ENCODE measurements around the gene SOX6. TPM values are rescaled to one million over a fixed set of nuclear protein-coding genes. Genes with fewer than 3 reads are reported as not detected.

Gene SOX6
- total RNA-seq, 1 experiment from 2014 or later: 18.5 TPM

DNA sequence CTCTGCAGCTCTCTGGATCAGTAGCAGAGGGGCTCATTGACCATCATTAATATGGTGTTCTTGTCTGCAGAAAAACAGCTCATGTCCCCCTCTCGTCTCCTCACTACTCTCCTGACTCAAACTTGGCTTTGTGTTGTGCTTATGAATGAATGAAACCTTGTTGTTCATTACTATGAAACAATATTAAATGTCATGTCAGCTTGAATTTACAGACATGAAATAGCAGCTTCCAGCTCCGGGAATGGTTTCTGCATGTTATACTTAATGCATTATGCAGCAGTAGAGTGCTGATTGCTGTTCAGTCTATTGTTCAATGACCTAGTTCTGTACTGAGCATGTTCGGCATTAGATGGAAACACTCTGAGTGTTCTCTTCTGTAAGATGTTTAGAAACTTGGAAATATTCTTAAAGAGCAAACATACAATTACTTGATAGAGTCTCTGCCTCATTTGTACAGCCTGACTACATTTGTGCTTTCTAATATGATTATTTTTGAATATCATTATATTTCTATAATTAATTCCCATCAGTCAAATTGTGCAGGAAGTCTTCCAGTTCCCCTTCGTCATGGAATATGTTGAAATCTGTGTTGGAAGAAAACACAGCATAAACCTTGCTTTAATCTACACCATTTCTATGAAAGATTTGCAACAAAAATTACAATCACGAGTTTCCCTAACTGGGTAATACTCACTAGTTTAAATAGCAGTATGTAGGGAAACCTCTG is 340.4 kb downstream of the SOX6 start:
- Histone ChIP-seq H3K4me3 (no peak overlapping the region), H3K9me3 (replicated peaks) (no peaks in the 10 kb centered on the region), H3K27me3 (replicated peaks) (no peaks in the 10 kb centered on the region), H3K36me3 (no peaks in the 10 kb centered on the region), H3K4me1 (replicated peaks) (0 out of 2 replicates have a peak, but pooled peaks cover 4% of the 10 kb centered on the region), H3K27ac (no peak overlapping the region)
- DNase-seq (ENCODE audit: low read depth in 1 of 2, low spot score in 2 of 2): no peak

DNA sequence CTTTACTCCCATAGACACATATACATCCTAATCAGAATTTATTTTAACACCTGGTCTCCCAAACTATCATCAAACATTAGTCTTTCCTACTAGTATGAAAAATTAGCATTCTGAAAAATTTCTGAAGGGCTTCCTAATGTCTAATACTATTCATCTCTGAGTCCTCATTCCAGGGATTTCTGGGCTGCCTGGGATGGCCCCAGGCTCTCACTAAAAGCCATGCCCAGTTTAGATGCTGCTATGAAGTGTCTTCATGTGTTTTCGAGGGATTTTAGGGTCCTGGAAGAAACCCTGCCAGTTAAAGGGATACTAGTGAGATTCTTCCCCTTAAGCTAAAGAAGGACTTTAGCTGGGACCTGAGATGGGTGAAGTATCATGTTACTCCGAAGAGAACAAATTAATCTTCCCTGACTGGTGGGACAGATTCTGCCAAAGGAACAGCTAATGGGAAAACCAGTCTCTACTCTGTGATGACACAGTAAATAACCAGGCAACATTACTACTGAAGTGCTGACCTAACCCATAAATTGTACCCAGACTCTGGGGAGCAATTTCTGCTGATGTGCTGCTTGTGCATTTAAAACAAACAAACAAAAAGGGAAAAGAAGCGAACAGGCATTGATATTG is 342.6 kb downstream of the SOX6 start:
- Histone ChIP-seq H3K27me3 (replicated peaks) (no peaks in the 10 kb centered on the region), H3K4me1 (replicated peaks) (0 out of 2 replicates have a peak, but pooled peaks cover 4% of the 10 kb centered on the region)
- DNase-seq (ENCODE audit: low read depth in 1 of 2, low spot score in 2 of 2): no peak

DNA sequence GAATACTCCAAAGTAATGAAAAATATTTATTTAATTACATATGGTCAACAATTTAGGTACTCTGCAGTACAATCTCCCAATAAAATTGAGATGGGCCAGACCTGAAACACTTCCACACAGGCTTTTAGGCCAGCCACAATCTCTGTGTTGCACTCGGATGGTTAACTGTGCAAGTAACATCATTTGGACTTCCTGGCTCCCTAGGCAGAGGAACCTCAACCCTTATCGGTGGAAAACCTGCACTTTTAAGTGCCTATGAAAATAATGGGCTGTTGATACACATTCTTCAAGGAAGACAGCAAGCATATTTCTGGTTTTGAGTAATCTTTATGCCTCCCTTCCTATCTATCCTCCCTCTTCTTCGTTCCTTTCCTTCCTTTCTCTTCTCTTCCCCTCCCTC is 343.1 kb downstream of the SOX6 start:
- DNase-seq (ENCODE audit: low read depth in 1 of 2, low spot score in 2 of 2): no peak
- Histone ChIP-seq H3K36me3 (no peaks in the 10 kb centered on the region), H3K4me1 (replicated peaks) (0 out of 2 replicates have a peak, but pooled peaks cover 4% of the 10 kb centered on the region), H3K27ac (no peak overlapping the region), H3K4me3 (no peak overlapping the region), H3K9me3 (replicated peaks) (no peaks in the 10 kb centered on the region), H3K27me3 (replicated peaks) (no peaks in the 10 kb centered on the region)

More for the DNA sequence above, 342.6 kb downstream of the SOX6 start:
- Histone ChIP-seq H3K9me3 (replicated peaks) (no peaks in the 10 kb centered on the region), H3K4me3 (no peak overlapping the region), H3K36me3 (no peaks in the 10 kb centered on the region), H3K27ac (no peak overlapping the region)

DNA sequence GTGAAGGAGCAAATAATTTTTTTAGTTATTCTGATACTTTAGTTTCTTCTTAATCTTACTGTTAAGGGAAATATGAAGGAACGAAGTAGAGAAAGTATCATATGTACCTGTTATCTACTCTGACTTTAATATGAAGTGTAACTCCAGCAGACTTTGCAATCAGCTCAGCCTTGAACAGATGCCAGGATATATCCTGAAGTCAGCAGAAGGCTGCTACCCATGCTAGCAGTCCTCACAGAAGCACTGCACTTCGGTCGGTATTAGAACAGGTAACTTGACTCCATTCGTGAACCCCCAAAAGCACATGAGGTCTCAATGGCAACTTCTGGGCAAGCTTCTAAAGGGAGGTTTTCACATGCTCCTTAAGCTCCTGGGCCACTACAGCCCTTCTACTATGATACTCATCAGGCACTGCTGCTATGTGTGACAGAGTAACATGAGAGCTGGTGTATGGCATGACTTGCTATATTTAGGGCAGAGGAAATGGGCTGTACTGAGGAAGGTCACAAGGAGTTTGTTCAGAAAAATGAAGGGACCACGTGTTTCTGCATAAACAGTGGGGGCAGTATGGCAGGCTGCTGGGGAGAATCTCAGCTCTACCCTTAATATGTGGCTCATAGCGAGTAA is 344.1 kb downstream of the SOX6 start:
- H3K9me3 ChIP-seq (replicated peaks): no peaks in the 10 kb centered on the region; the same call in 1 of the 2 replicates
- no peaks in the 10 kb centered on the region for H3K36me3 ChIP-seq
- no peak for DNase-seq (ENCODE audit: low read depth in 1 of 2, low spot score in 2 of 2)
- 0 out of 2 replicates have a peak, but pooled peaks cover 4% of the 10 kb centered on the region for H3K4me1 ChIP-seq (replicated peaks)
- H3K27ac ChIP-seq: no peak overlapping the region
- H3K27me3 ChIP-seq (replicated peaks): no peaks in the 10 kb centered on the region
- no peak overlapping the region for H3K4me3 ChIP-seq

DNA sequence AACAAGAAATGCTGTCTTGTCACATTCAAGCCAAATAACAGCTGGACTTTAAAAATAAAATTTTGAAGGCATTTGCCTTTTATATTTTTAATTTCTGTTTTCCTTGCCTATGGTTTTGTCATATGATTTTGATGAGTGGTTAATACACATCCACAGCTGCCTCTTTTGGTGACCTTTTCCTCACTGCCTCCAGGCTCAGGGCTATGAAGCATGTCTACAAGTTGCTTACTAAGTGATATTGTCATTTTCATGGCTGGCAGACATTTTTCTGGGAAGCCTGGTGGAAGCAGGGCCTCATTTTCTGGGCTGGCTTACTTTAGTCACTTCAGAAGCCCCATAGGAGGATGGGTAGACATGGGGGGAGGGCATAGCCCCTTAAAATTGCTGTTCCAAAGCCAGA is 344.9 kb downstream of the SOX6 start:
- Histone ChIP-seq H3K36me3 (no peaks in the 10 kb centered on the region), H3K9me3 (replicated peaks) (no peaks in the 10 kb centered on the region; the same call in 1 of the 2 replicates), H3K27me3 (replicated peaks) (no peaks in the 10 kb centered on the region), H3K27ac (no peak overlapping the region), H3K4me1 (replicated peaks) (0 out of 2 replicates have a peak, but pooled peaks cover 4% of the 10 kb centered on the region), H3K4me3 (no peak overlapping the region)
- no peak for DNase-seq (ENCODE audit: low read depth in 1 of 2, low spot score in 2 of 2)

DNA sequence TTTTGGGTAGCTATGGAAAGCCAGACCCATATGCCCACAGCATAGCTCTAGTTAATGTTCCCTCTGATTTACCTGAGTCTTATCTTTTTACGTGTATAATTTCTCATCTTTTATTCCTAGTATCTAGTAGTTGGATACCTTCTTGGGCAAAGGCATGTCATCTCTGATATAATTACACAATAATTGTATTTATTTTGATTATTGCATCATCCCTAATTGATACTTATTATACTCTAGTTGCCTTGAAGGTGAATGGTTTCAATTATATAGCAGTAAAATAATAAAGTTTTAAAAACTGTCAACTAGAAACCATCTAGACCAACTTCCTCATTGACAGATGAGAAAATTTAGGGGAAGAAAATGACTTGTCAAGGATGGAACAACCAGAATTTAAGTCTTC is 347.3 kb downstream of the SOX6 start:
- DNase-seq (ENCODE audit: low read depth in 1 of 2, low spot score in 2 of 2): no peak
- Histone ChIP-seq H3K36me3 (no peaks in the 10 kb centered on the region), H3K27me3 (replicated peaks) (no peaks in the 10 kb centered on the region), H3K27ac (no peak overlapping the region), H3K4me1 (replicated peaks) (0 out of 2 replicates have a peak, but pooled peaks cover 2% of the 10 kb centered on the region), H3K4me3 (no peak overlapping the region), H3K9me3 (replicated peaks) (no peaks in the 10 kb centered on the region; the same call in 1 of the 2 replicates)

DNA sequence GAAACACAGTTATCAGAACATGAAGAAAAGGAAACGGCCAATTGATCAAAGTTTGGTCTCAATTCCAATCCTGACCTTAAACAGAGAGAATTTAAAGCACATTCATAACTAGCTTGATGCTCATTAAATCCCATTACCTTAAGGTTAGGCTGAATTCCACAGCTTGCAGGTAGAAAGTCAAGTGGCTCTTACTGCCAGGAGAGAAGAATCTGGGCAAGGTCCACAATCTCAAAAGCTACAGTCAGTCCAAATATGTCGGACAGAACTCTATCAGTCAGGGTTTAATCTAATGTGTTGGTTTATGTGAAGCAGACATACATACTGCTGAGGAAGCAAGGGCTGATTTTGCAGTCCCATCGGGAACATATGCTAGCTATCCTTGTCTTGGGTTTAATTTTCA is 348.8 kb downstream of the SOX6 start:
- no peaks in the 10 kb centered on the region for H3K36me3 ChIP-seq
- H3K4me1 ChIP-seq (replicated peaks): peaks cover 4% of the 10 kb centered on the region
- no peaks in the 10 kb centered on the region; the same call in 1 of the 2 replicates for H3K9me3 ChIP-seq (replicated peaks)
- H3K4me3 ChIP-seq: no peak overlapping the region
- H3K27me3 ChIP-seq (replicated peaks): no peaks in the 10 kb centered on the region
- no peak for DNase-seq (ENCODE audit: low read depth in 1 of 2, low spot score in 2 of 2)
- no peak overlapping the region for H3K27ac ChIP-seq

DNA sequence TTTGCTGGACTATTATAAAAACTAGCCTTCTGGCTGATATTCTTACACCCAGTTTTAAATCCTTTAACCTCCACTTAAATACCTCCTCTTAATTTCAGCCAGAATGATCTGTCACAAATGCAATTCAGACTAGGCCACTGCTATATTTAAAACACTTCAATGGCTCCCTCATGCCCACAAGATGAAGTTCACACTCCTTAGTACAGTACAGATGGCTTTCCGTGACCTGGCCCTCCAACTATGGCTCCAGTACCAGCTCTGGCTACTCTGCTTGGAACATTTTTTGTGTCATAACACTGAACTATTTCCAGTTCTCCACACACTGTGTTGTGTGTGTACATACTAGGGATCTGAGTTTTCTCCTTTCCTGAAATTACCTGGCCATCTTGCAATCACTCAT is 353.4 kb downstream of the SOX6 start:
- no peaks in the 10 kb centered on the region; the same call in 1 of the 2 replicates for H3K9me3 ChIP-seq (replicated peaks)
- H3K36me3 ChIP-seq: no peaks in the 10 kb centered on the region
- no peak overlapping the region for H3K27ac ChIP-seq
- no peaks in the 10 kb centered on the region for H3K27me3 ChIP-seq (replicated peaks)
- DNase-seq (ENCODE audit: low read depth in 1 of 2, low spot score in 2 of 2): no peak
- peaks cover 18% of the 10 kb centered on the region for H3K4me1 ChIP-seq (replicated peaks)
- no peak overlapping the region for H3K4me3 ChIP-seq

DNA sequence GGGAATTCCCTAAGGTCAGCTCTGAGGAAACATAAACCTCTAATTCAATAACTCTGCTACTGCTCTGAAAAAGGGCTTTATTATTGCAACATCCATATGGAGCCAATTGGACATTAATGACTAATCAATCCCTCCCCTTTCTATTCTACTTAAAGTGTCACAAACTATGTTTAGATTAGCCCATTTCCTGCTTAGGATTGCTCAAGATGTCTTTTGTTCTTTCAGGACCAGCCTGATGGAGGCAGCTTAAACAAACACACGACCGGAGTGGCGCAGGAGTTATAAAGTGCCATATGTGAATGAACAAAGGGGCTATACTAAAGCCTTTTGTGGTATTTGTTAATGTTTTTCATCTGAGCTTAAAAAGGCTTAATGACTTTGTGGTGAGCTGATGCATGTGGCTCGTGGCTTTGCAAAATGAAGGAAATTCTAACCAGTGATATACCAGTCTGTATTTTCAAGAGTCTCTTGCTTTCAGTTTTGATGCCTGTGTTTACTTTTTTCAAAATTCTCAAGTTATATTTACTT is 354.4 kb downstream of the SOX6 start:
- H3K4me3 ChIP-seq: 0 out of 2 replicates have a peak overlapping the region, but pooled peaks have one; percentile 1
- H3K9me3 ChIP-seq (replicated peaks): no peaks in the 10 kb centered on the region
- peak overlapping the region; percentile 2 for H3K27ac ChIP-seq
- H3K4me1 ChIP-seq (replicated peaks): peaks cover 18% of the 10 kb centered on the region
- H3K27me3 ChIP-seq (replicated peaks): no peaks in the 10 kb centered on the region
- peak; percentile 87 to 97 for DNase-seq (ENCODE audit: low read depth in 1 of 2, low spot score in 2 of 2)
- no peaks in the 10 kb centered on the region for H3K36me3 ChIP-seq

DNA sequence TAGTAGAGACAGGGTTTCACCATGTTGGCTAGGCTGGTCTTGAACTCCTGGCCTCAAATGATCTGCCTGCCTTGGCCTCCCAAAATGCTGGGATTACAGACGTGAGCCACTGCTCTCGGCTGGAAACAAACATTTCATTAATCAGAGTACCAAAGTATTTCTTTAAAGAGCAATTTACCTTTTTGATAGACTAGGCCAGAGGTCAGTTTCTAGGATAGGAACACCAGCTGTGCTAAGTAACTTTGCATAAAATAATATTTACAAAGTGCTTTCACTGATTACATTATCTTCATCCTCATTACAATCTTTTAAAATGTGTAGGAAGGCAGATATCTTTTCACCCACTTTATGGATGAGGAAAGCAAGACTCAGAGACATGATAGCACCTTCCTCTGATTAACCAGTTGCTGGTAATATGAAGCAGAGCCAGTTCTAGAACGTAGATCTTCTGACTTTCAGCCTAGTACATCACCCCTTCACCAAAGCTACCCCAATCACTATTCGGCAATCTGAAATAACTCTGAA is 355.2 kb downstream of the SOX6 start:
- no peak overlapping the region for H3K4me3 ChIP-seq
- no peak for DNase-seq (ENCODE audit: low read depth in 1 of 2, low spot score in 2 of 2)
- no peaks in the 10 kb centered on the region for H3K27me3 ChIP-seq (replicated peaks)
- peak overlapping the region; percentile 2; the same call in 1 of the 2 replicates for H3K27ac ChIP-seq
- H3K36me3 ChIP-seq: no peaks in the 10 kb centered on the region
- H3K4me1 ChIP-seq (replicated peaks): peaks cover 18% of the 10 kb centered on the region
- H3K9me3 ChIP-seq (replicated peaks): no peaks in the 10 kb centered on the region

DNA sequence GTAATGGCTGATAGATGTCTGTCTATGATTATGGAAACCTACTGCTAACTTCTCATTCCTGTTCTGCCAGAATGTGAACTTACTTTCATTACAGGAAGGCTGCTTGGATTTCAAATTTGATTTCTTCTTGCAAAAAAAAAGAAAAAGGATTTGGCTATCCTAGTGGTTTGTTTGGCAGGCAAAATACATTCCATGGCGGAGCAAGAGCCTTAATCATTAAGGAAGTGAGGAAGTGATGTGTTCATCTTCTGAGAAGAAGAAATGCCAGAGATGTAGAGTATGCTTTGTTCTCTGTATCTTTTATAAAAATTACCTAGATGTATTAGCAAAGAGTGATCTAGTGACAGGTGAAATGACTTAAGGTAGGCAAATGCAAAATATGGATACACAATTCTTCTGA is 356.3 kb downstream of the SOX6 start:
- no peak overlapping the region for H3K27ac ChIP-seq
- no peak overlapping the region for H3K4me3 ChIP-seq
- no peaks in the 10 kb centered on the region for H3K27me3 ChIP-seq (replicated peaks)
- H3K36me3 ChIP-seq: no peaks in the 10 kb centered on the region
- H3K9me3 ChIP-seq (replicated peaks): no peaks in the 10 kb centered on the region
- peaks cover 18% of the 10 kb centered on the region for H3K4me1 ChIP-seq (replicated peaks)
- no peak for DNase-seq (ENCODE audit: low read depth in 1 of 2, low spot score in 2 of 2)

DNA sequence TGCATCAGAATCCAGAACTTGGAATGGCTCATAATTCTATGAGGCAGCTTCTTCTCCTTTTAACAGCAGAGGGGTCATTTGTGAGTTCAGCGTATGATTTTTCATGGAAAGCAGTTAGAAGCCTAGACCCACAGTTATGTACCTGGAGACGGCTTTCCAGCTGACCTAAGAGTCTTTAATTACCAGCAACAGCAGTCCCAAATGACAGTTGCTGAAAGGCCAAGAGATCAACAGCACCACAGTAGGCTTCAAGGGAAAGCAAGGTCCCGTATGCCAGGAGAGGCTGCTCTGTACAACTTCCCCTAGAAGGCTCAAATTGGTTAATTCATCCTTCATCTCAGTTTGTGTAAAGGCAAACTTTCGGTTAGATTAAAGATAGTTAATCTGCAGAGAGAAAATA is 363.0 kb downstream of the SOX6 start:
- H3K4me1 ChIP-seq (replicated peaks): no peaks in the 10 kb centered on the region
- no peaks in the 10 kb centered on the region for H3K27me3 ChIP-seq (replicated peaks)
- no peak overlapping the region for H3K27ac ChIP-seq
- H3K4me3 ChIP-seq: no peak overlapping the region
- no peak for DNase-seq (ENCODE audit: low read depth in 1 of 2, low spot score in 2 of 2)
- H3K9me3 ChIP-seq (replicated peaks): no peaks in the 10 kb centered on the region
- H3K36me3 ChIP-seq: no peaks in the 10 kb centered on the region

DNA sequence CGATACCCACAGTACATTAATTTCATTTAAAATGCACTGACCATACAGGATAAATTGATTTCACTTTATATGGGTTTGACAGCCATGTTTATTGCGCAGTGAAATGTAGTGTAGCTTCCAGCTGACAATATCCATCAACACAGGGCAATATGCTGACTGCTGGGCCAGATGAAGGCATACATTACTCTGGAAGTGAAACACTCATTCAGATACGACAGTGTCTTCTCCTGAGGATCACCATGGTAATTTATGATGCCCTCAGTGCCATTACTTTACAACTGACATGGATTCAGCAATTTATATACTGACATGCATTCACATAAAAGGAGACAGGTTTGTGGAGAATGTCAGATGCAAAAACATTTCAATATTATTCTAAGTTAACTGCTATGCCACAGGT is 365.1 kb downstream of the SOX6 start:
- Histone ChIP-seq H3K36me3 (no peaks in the 10 kb centered on the region), H3K27me3 (replicated peaks) (no peaks in the 10 kb centered on the region), H3K9me3 (replicated peaks) (no peaks in the 10 kb centered on the region), H3K4me1 (replicated peaks) (peaks cover 13% of the 10 kb centered on the region), H3K27ac (no peak overlapping the region), H3K4me3 (no peak overlapping the region)
- no peak for DNase-seq (ENCODE audit: low read depth in 1 of 2, low spot score in 2 of 2)

All from SJSA1 (cell line).